TTC549 (cell line): ENCODE measurements around the gene ING3.

Experiments
- FAIRE-seq: peaks from 2 replicates; lab custom pipeline; 2012; peaks lifted over from hg19 to GRCh38; lab: Jason Lieb, UNC

Gene ING3

GRCh38 chr7:120950539-120951308, at the start of gene ING3:
TSS of gene ING3 (plus strand) at chr7:120950777. CDS start at chr7:120950897, 120 bp downstream.
- FAIRE-seq = peak; percentile 95

- FAIRE-seq = no peak
Measured at GRCh38 chr7:120915314-120916105, 35.1 kb upstream of the ING3 start.

- FAIRE-seq = no peak
Measured at GRCh38 chr7:120916121-120916520, 34.5 kb upstream of the ING3 start.

- FAIRE-seq = peak; percentile 9
Measured at GRCh38 chr7:120916538-120916937, 34.0 kb upstream of the ING3 start.

GRCh38 chr7:120919466-120919865, 31.1 kb upstream of the ING3 start:
- FAIRE-seq = no peak

- no peak for FAIRE-seq
Measured at GRCh38 chr7:120920034-120920433, 30.5 kb upstream of the ING3 start.

- no peak for FAIRE-seq
Measured at GRCh38 chr7:120920591-120921274, 29.8 kb upstream of the ING3 start.

GRCh38 chr7:120924837-120925236, 25.7 kb upstream of the ING3 start:
- FAIRE-seq = no peak

- no peak for FAIRE-seq
Measured at GRCh38 chr7:120925392-120925791, 25.2 kb upstream of the ING3 start.

- FAIRE-seq = no peak
Measured at GRCh38 chr7:120926943-120927346, 23.6 kb upstream of the ING3 start.

GRCh38 chr7:120927454-120928103, 23.0 kb upstream of the ING3 start:
- no peak for FAIRE-seq

- no peak for FAIRE-seq
Measured at GRCh38 chr7:120931243-120931642, 19.3 kb upstream of the ING3 start.

GRCh38 chr7:120933475-120933874, 17.1 kb upstream of the ING3 start:
- no peak for FAIRE-seq

GRCh38 chr7:120939345-120939744, 11.2 kb upstream of the ING3 start:
- no peak for FAIRE-seq

- FAIRE-seq = peak; percentile 29
Measured at GRCh38 chr7:120941064-120941463, 9.5 kb upstream of the ING3 start.

- FAIRE-seq = no peak
Measured at GRCh38 chr7:120941856-120942255, 8.7 kb upstream of the ING3 start.

- no peak for FAIRE-seq
Measured at GRCh38 chr7:120942861-120943260, 7.7 kb upstream of the ING3 start.

GRCh38 chr7:120944826-120945562, 5.6 kb upstream of the ING3 start:
- no peak for FAIRE-seq

- no peak for FAIRE-seq
Measured at GRCh38 chr7:120947980-120948379, 2.6 kb upstream of the ING3 start.

GRCh38 chr7:120949393-120949911, 1.1 kb upstream of the ING3 start:
- no peak for FAIRE-seq

GRCh38 chr7:120949998-120950538, 509 bp upstream of the ING3 start:
- no peak for FAIRE-seq
